ENCODE results near the gene PFN3.

The PFN3 gene

DNA sequence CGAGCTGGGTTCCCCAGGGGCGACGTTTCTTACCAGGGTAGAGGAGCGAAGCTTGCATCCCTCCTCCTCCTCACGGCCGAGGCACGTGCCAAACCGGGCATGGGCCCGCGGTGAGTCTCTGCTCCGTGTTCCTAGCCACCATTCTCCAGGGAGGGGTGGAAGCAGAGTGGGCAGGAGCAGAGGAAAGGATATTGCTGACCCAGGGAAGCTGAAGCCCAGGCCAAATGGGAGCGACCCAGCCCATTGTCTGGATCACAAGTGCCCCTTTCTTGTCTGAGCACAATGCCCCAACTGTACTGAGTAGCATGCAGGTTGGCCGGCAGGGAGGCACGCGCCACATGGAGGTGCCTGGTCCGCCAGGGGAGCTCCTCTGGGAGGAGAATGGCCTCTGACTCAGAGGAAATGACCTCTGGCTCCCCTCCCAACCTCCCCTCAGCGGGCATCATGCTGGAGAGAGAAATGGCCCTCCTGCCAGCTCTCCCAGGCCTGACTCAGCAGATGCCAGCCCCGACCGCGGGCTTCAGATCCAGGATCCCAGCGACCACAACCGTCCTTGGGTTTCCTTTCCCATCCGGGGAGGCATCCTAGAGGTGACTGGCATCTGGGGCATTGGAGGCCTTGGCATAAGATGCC lies 47.3 kb upstream of the PFN3 start:
- Histone ChIP-seq H3K4me3 (replicated peaks; ENCODE audit: insufficient read depth, low read length) (peak overlapping the region; percentile 26), H3K27me3 (ENCODE audit: insufficient read depth, poor library complexity, severe bottlenecking) (no peaks in the 10 kb centered on the region), H3K27ac (replicated peaks) (no peak overlapping the region)
- TF ChIP-seq, protein P1, sequence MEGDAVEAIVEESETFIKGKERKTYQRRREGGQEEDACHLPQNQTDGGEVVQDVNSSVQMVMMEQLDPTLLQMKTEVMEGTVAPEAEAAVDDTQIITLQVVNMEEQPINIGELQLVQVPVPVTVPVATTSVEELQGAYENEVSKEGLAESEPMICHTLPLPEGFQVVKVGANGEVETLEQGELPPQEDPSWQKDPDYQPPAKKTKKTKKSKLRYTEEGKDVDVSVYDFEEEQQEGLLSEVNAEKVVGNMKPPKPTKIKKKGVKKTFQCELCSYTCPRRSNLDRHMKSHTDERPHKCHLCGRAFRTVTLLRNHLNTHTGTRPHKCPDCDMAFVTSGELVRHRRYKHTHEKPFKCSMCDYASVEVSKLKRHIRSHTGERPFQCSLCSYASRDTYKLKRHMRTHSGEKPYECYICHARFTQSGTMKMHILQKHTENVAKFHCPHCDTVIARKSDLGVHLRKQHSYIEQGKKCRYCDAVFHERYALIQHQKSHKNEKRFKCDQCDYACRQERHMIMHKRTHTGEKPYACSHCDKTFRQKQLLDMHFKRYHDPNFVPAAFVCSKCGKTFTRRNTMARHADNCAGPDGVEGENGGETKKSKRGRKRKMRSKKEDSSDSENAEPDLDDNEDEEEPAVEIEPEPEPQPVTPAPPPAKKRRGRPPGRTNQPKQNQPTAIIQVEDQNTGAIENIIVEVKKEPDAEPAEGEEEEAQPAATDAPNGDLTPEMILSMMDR (IDR thresholded peaks at IDR 0.05; ENCODE audit: insufficient read depth, low read length): no peak
- TF ChIP-seq GABPA (IDR thresholded peaks at IDR 0.05; ENCODE audit: low read depth): no peak
- TF ChIP-seq POLR2AphosphoS5 (IDR thresholded peaks at IDR 0.05; ENCODE audit: low read depth): peak; percentile 51; the same call in 1 of the 2 replicates
- peak; percentile 28 to 66 for DNase-seq (ENCODE audit: low read depth in 1 of 2, low spot score in 1 of 2)

DNA sequence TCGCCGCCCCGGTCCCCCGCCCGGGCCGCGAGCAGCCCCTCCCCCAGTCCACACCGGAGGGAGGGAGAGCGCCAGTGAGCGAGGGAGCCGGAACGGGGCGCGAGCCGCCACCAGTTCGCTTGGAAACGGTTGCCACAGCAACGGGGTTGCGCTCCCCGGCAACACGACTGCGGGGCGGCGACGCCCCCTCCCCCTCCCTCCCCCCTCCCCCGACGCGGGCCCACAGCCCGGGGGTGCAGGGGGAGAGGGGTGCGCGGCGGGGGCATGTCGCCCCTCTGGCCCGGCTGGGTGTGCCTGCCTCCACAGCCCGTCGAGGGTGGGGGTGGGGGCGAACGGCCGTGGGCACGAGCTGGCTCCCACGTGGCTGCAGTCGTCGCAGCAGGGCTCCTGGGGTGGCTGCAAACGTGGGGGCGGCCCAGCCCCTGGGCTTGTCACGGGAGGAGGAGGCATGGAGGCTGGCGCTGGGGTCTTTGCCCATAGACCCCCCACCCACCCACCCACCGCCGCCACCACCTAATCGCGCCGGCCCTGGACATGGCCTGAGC lies 46.7 kb upstream of the PFN3 start:
- Histone ChIP-seq H3K4me3 (replicated peaks; ENCODE audit: insufficient read depth, low read length) (peak overlapping the region; percentile 38), H3K27ac (replicated peaks) (no peak overlapping the region), H3K27me3 (ENCODE audit: insufficient read depth, poor library complexity, severe bottlenecking) (no peaks in the 10 kb centered on the region)
- no peak for TF ChIP-seq SPI1 (IDR thresholded peaks at IDR 0.05; ENCODE audit: borderline replicate concordance, low read depth)
- no peak for TF ChIP-seq GABPA (IDR thresholded peaks at IDR 0.05; ENCODE audit: low read depth)
- TF ChIP-seq, protein P1 (IDR thresholded peaks at IDR 0.05; ENCODE audit: insufficient read depth, low read length): no peak
- TF ChIP-seq, protein P2, sequence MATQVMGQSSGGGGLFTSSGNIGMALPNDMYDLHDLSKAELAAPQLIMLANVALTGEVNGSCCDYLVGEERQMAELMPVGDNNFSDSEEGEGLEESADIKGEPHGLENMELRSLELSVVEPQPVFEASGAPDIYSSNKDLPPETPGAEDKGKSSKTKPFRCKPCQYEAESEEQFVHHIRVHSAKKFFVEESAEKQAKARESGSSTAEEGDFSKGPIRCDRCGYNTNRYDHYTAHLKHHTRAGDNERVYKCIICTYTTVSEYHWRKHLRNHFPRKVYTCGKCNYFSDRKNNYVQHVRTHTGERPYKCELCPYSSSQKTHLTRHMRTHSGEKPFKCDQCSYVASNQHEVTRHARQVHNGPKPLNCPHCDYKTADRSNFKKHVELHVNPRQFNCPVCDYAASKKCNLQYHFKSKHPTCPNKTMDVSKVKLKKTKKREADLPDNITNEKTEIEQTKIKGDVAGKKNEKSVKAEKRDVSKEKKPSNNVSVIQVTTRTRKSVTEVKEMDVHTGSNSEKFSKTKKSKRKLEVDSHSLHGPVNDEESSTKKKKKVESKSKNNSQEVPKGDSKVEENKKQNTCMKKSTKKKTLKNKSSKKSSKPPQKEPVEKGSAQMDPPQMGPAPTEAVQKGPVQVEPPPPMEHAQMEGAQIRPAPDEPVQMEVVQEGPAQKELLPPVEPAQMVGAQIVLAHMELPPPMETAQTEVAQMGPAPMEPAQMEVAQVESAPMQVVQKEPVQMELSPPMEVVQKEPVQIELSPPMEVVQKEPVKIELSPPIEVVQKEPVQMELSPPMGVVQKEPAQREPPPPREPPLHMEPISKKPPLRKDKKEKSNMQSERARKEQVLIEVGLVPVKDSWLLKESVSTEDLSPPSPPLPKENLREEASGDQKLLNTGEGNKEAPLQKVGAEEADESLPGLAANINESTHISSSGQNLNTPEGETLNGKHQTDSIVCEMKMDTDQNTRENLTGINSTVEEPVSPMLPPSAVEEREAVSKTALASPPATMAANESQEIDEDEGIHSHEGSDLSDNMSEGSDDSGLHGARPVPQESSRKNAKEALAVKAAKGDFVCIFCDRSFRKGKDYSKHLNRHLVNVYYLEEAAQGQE (IDR thresholded peaks at IDR 0.05; ENCODE audit: insufficient replicate concordance, low read depth): no peak
- no peak for TF ChIP-seq POLR2AphosphoS5 (IDR thresholded peaks at IDR 0.05; ENCODE audit: low read depth)
- DNase-seq (ENCODE audit: low read depth in 1 of 2, low spot score in 1 of 2): peak; percentile 64 to 70

DNA sequence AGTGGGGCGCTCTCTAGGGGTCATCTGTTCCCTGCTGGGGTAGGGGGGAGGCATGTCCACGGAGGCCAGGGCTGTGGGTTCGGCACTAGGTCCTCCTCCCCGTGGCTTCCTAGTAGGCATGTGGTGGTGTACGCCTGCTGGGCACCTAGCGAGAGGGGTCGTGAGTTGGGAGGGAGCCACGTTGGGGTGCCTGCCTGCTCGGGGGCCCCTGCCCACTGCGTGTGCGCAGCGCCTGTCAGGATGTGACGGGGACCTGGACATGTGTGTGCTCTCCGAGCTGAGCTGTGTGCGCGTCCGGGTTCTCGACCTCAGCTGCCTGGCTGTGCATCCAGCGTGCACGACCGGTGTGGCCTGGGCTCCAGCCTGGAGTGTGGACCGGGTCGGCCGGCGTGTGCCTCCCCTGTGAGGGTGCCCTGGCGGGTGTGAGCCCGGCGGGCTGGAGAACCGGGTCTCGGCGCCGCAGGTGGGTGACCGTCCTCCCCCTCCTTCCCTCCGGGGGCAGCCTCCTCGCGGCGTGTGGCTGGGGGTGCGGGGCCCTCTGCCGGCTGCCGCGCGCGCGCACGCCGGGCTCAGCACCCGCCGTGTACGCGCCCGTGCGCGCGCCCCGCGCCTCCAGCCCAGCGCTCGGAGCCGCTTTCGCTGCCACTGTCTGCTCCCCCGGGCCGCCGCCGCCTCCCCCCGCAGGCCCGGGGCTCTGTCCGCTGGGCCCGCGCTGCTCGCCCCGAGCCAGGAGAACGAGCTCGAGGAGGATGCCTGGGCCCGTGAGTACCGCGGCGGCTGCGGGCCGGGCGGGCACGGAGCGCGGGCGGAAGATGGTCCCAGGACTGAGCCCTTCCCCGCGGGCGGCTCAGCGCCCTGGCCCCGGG lies 46.0 kb upstream of the PFN3 start, which contains the start of gene PRR7:
PRR7 (plus strand) TSS at position 615 of the 866 bp plus-strand sequence. CDS start 8,254 bp downstream, outside the sequence.
- Histone ChIP-seq H3K27me3 (ENCODE audit: insufficient read depth, poor library complexity, severe bottlenecking) (no peaks in the 10 kb centered on the region), H3K4me3 (replicated peaks; ENCODE audit: insufficient read depth, low read length) (peak within 1 kb of the TSS; percentile 41), H3K27ac (replicated peaks) (peak within 1 kb of the TSS; percentile 61)
- DNase-seq (ENCODE audit: low read depth in 1 of 2, low spot score in 1 of 2): peak; percentile 63 to 74
- TF ChIP-seq, protein P1 (IDR thresholded peaks at IDR 0.05; ENCODE audit: insufficient read depth, low read length): no peak
- peak; percentile 99 for TF ChIP-seq POLR2AphosphoS5 (IDR thresholded peaks at IDR 0.05; ENCODE audit: low read depth)

DNA sequence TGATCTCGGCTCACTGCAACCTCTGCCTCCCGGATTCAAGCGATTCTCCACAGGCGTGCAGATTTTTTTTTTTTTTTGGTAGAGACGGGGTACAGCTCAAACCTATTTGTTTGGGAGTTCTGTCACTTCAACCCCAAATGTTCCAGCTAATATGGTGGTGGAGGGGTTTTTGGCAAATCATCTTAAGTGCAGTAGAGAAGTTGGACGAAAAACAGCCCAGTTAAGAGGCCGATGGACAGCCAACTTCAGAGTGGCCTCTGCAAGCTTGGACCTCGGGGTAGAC lies 45.4 kb upstream of the PFN3 start:
- H3K27me3 ChIP-seq (ENCODE audit: insufficient read depth, poor library complexity, severe bottlenecking): no peaks in the 10 kb centered on the region
- H3K27ac ChIP-seq (replicated peaks): peak overlapping the region; percentile 61
- peak overlapping the region; percentile 41 for H3K4me3 ChIP-seq (replicated peaks; ENCODE audit: insufficient read depth, low read length)
- DNase-seq (ENCODE audit: low read depth in 1 of 2, low spot score in 1 of 2): peak in 1 of 2 experiments; percentile 33
- TF ChIP-seq, protein P1 (IDR thresholded peaks at IDR 0.05; ENCODE audit: insufficient read depth, low read length): no peak
- TF ChIP-seq, protein P2 (IDR thresholded peaks at IDR 0.05; ENCODE audit: insufficient replicate concordance, low read depth): no peak
- TF ChIP-seq SPI1 (IDR thresholded peaks at IDR 0.05; ENCODE audit: borderline replicate concordance, low read depth) (no peak), POLR2AphosphoS5 (IDR thresholded peaks at IDR 0.05; ENCODE audit: low read depth) (no peak), GABPA (IDR thresholded peaks at IDR 0.05; ENCODE audit: low read depth) (no peak)
